ENCODE data around the gene RNF224.
"Not testable (repeated sequence)": the region's sequence is repeated elsewhere in the genome, so short reads cannot be mapped to it uniquely, and the experiment has no call there.

Gene RNF224

GRCh38 chr9:137256856-137257255 lies 29.6 kb downstream of the RNF224 start:
- Histone ChIP-seq H3K27me3 (ENCODE audit: insufficient read depth, low read length, poor library complexity) (no peaks in the 10 kb centered on the region), H3K9ac (ENCODE audit: low read depth, low read length) (peak overlapping the region; percentile 91), H3K79me2 (ENCODE audit: insufficient read depth, low read length) (peaks cover 38% of the 10 kb centered on the region), H3K9me3 (ENCODE audit: insufficient read depth, low read length, severe bottlenecking) (no peaks in the 10 kb centered on the region), H4K20me1 (ENCODE audit: insufficient read depth, low read length) (peaks cover 14% of the 10 kb centered on the region), H3K4me3 (ENCODE audit: low read depth in 1 of 2, low read length in 2 of 2) (peak overlapping the region in 1 of 2 experiments; percentile 91; a peak in 3 of 4 replicates), H3K36me3 (ENCODE audit: insufficient read depth, low read length) (peaks cover 29% of the 10 kb centered on the region), H2AFZ (ENCODE audit: low read depth, low read length) (no peak overlapping the region), H3K4me1 (ENCODE audit: insufficient read depth, low read length) (peaks cover 31% of the 10 kb centered on the region), H3K4me2 (ENCODE audit: insufficient read depth, low read length) (peak overlapping the region; percentile 96), H3K27ac (ENCODE audit: low read length) (no peak overlapping the region)
- ATAC-seq (ENCODE audit: insufficient read depth, low read depth) = no peak
- no peak for TF ChIP-seq EZH2 (IDR thresholded peaks at IDR 0.05; ENCODE audit: borderline replicate concordance, low read depth, low read length, severe bottlenecking)
- TF ChIP-seq, protein P1, sequence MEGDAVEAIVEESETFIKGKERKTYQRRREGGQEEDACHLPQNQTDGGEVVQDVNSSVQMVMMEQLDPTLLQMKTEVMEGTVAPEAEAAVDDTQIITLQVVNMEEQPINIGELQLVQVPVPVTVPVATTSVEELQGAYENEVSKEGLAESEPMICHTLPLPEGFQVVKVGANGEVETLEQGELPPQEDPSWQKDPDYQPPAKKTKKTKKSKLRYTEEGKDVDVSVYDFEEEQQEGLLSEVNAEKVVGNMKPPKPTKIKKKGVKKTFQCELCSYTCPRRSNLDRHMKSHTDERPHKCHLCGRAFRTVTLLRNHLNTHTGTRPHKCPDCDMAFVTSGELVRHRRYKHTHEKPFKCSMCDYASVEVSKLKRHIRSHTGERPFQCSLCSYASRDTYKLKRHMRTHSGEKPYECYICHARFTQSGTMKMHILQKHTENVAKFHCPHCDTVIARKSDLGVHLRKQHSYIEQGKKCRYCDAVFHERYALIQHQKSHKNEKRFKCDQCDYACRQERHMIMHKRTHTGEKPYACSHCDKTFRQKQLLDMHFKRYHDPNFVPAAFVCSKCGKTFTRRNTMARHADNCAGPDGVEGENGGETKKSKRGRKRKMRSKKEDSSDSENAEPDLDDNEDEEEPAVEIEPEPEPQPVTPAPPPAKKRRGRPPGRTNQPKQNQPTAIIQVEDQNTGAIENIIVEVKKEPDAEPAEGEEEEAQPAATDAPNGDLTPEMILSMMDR (IDR thresholded peaks at IDR 0.05; ENCODE audit: borderline replicate concordance, extremely low read depth, low read length, poor library complexity, severe bottlenecking) = no peak
- no peak for DNase-seq

- not testable (repeated sequence) for H2AFZ ChIP-seq (ENCODE audit: low read depth, low read length); H3K4me2 ChIP-seq (ENCODE audit: insufficient read depth, low read length); H3K9ac ChIP-seq (ENCODE audit: low read depth, low read length); H3K4me1 ChIP-seq (ENCODE audit: insufficient read depth, low read length); H3K27me3 ChIP-seq (ENCODE audit: insufficient read depth, low read length, poor library complexity); ATAC-seq (ENCODE audit: insufficient read depth, low read depth); H4K20me1 ChIP-seq (ENCODE audit: insufficient read depth, low read length); H3K27ac ChIP-seq (ENCODE audit: low read length); H3K9me3 ChIP-seq (ENCODE audit: insufficient read depth, low read length, severe bottlenecking); DNase-seq; H3K4me3 ChIP-seq (ENCODE audit: low read depth in 1 of 2, low read length in 2 of 2)
- Histone ChIP-seq H3K79me2 (ENCODE audit: insufficient read depth, low read length) (peaks cover 14% of the 10 kb centered on the region; the same call in 1 of the 2 replicates), H3K36me3 (ENCODE audit: insufficient read depth, low read length) (peaks cover 51% of the 10 kb centered on the region)
- TF ChIP-seq, protein P1 (IDR thresholded peaks at IDR 0.05; ENCODE audit: borderline replicate concordance, extremely low read depth, low read length, poor library complexity, severe bottlenecking) = peak; percentile 27
These were observed 35.0 kb downstream of the RNF224 start for GRCh38 chr9:137262173-137262908.

DNA sequence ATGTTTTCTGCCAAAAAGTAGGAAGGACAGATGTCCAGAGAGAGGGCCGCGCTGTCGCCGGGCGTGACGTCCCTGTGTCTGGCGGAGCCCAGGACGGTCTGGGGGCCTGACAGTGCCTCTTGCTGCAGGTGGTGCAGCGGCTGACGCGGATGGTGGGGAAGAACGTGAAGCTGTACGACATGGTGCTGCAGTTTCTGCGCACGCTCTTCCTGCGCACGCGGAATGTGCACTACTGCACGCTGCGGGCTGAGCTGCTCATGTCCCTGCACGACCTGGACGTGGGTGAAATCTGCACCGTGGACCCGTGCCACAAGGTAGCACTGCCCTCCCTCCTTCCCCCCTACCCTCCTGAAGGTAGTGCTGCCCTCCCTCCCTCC lies 35.6 kb downstream of the RNF224 start:
- TF ChIP-seq, protein P1 (IDR thresholded peaks at IDR 0.05; ENCODE audit: borderline replicate concordance, extremely low read depth, low read length, poor library complexity, severe bottlenecking) = no peak
- TF ChIP-seq EZH2 (IDR thresholded peaks at IDR 0.05; ENCODE audit: borderline replicate concordance, low read depth, low read length, severe bottlenecking) = no peak
- H3K27me3 ChIP-seq (ENCODE audit: insufficient read depth, low read length, poor library complexity) = no peaks in the 10 kb centered on the region
- no peak overlapping the region for H3K4me3 ChIP-seq (ENCODE audit: low read depth in 1 of 2, low read length in 2 of 2)
- no peak overlapping the region for H2AFZ ChIP-seq (ENCODE audit: low read depth, low read length)
- no peaks in the 10 kb centered on the region for H3K4me1 ChIP-seq (ENCODE audit: insufficient read depth, low read length)
- peaks cover 8% of the 10 kb centered on the region for H4K20me1 ChIP-seq (ENCODE audit: insufficient read depth, low read length)
- H3K4me2 ChIP-seq (ENCODE audit: insufficient read depth, low read length) = no peak overlapping the region
- H3K79me2 ChIP-seq (ENCODE audit: insufficient read depth, low read length) = peaks cover 12% of the 10 kb centered on the region; the same call in 1 of the 2 replicates
- ATAC-seq (ENCODE audit: insufficient read depth, low read depth) (no peak), DNase-seq (no peak)
- H3K36me3 ChIP-seq (ENCODE audit: insufficient read depth, low read length) = peaks cover 54% of the 10 kb centered on the region
- H3K9me3 ChIP-seq (ENCODE audit: insufficient read depth, low read length, severe bottlenecking) = no peaks in the 10 kb centered on the region
- H3K27ac ChIP-seq (ENCODE audit: low read length) = no peak overlapping the region
- no peak overlapping the region for H3K9ac ChIP-seq (ENCODE audit: low read depth, low read length)

All from DND-41 (cell line).